Epithelial cell of esophagus (primary cell): Measurements from ENCODE around the gene OR10T2.
"Not testable (repeated sequence)": the region's sequence is repeated elsewhere in the genome, so short reads cannot be mapped to it uniquely, and the experiment has no call there.

Source experiments
- DNase-seq: peaks from one replicate; pipeline ENCODE4 v3.0.0; 2010; ENCODE audit warnings: low read depth
- H3K4me3 ChIP-seq: 2 replicates; pipeline ENCODE4 v1.5.1; 2011; ENCODE audit warnings: mild to moderate bottlenecking, low read length, control low read depth
- TF ChIP-seq, protein P1 (sequence below): IDR thresholded peaks from 2 replicates; pipeline ENCODE4 v1.5.1; 2011; ENCODE audit warnings: low read depth, mild to moderate bottlenecking, low read length, control low read depth, inconsistent platforms; ENCODE audit not compliant: insufficient read depth; ENCODE audit errors: missing control alignments

The OR10T2 gene

DNA sequence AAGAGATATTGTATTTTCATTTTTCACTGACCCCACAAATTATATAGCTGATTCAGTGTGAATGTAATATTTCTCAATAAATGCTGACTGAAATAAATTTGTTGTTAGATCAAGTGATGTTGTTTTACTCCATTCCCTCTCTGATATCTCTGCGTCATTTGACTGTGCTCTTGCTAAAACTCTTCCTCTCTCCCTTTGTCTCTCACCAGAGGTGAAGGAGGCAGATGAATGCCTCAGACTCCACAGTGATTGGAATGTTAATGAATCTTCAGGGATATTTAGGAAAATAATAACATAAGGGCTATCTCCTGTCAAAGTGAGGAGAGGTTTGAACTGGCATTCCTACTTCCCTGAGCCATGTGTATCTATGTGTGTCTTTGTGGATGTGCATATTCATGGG lies 41.8 kb downstream of the OR10T2 start:
- TF ChIP-seq, protein P1, sequence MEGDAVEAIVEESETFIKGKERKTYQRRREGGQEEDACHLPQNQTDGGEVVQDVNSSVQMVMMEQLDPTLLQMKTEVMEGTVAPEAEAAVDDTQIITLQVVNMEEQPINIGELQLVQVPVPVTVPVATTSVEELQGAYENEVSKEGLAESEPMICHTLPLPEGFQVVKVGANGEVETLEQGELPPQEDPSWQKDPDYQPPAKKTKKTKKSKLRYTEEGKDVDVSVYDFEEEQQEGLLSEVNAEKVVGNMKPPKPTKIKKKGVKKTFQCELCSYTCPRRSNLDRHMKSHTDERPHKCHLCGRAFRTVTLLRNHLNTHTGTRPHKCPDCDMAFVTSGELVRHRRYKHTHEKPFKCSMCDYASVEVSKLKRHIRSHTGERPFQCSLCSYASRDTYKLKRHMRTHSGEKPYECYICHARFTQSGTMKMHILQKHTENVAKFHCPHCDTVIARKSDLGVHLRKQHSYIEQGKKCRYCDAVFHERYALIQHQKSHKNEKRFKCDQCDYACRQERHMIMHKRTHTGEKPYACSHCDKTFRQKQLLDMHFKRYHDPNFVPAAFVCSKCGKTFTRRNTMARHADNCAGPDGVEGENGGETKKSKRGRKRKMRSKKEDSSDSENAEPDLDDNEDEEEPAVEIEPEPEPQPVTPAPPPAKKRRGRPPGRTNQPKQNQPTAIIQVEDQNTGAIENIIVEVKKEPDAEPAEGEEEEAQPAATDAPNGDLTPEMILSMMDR = no peak
- DNase-seq = no peak
- H3K4me3 ChIP-seq = no peak overlapping the region

DNA sequence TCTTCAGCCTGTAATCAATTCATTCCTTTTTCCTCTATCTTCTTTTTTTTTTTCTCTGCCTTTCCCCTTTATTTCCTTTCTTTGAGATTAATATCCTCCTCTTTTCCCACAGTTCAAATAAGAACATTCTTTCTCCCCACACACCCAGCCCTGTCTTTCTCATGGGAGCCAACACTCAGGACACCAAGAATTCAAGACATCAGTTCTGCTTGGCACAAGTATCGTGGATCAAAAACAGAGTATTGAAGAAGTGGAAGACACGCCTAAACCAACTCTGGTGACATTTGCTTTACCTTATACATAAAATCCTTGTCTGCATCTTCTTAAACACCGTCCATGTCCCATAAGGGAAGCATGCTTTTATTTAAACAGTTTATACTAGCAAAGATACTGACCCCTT lies 42.6 kb downstream of the OR10T2 start:
- no peak for DNase-seq
- no peak overlapping the region for H3K4me3 ChIP-seq
- TF ChIP-seq, protein P1 = no peak

DNA sequence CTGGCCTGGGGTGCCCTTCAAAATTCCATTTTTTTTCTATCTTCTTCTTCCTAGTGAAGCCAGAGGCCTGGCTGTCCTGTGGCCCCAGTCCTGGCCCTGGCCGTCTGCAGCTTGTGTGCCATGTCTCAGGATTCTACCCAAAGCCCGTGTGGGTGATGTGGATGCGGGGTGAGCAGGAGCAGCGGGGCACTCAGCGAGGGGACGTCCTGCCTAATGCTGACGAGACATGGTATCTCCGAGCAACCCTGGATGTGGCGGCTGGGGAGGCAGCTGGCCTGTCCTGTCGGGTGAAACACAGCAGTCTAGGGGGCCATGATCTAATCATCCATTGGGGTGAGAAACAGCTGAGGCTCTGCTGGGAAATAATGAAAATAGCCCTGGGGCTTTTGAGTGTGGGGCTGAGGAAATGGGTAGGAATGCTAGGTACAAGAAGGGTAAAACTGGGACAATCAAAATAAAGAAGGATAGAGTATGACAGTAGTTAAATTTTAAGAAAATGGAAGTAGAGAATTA lies 43.4 kb downstream of the OR10T2 start:
- no peak for DNase-seq
- H3K4me3 ChIP-seq = no peak overlapping the region
- TF ChIP-seq, protein P1 = no peak

DNA sequence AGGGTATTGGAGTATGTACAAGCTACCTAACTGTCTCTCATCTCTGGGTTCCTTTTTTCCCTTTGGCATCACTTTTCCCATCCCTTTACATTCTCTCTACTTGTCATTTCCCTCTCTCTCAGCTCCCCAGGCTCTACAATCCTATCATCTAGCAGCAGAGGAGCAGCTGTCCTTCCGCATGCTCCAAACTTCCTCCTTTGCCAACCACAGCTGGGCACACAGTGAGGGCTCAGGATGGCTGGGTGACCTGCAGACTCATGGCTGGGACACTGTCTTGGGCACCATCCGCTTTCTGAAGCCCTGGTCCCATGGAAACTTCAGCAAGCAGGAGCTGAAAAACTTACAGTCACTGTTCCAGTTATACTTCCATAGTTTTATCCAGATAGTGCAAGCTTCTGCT lies 45.0 kb downstream of the OR10T2 start:
- TF ChIP-seq, protein P1 = no peak
- no peak overlapping the region for H3K4me3 ChIP-seq
- no peak for DNase-seq

DNA sequence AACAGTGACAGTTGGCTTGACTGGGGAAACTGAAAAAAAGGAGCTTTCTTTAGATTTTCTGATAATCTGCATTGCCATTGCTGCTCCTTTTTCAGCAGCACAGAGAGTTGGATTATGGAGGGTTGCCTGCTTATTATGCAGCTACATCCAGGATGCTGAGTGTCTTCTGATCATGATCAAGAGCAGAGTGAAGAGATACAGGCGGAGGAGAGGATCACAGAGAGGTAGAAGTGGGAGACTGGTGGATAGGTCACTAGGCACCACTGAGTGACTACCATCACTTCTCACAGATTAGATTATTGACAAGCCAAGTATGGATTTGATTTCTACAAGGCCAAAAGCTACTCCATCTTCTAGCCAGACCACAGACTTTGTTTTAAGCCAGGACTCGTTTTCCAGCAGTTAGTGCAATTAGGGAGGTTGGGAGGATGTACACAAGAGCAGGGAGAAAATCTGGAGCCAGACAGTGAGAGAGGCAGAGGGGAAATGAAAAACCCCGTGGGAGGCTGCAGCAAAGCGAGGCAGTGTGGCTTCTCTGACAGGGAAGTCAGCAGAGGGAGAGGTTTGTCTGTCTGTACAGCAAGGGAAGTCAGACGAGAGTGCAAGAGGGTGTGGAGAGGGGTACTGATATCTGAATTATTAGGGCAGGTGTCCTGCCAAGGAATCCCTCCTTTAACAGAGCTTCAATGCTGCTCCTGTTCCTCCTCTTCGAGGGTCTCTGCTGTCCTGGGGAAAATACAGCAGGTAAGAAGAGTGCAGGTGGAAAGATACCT lies 45.8 kb downstream of the OR10T2 start, which contains the start of gene CD1E:
CD1E (plus strand) TSS at position 592 of the 773 bp plus-strand sequence; CDS start at position 687, 95 bp downstream.
- no peak for DNase-seq
- TF ChIP-seq, protein P1 = no peak

DNA sequence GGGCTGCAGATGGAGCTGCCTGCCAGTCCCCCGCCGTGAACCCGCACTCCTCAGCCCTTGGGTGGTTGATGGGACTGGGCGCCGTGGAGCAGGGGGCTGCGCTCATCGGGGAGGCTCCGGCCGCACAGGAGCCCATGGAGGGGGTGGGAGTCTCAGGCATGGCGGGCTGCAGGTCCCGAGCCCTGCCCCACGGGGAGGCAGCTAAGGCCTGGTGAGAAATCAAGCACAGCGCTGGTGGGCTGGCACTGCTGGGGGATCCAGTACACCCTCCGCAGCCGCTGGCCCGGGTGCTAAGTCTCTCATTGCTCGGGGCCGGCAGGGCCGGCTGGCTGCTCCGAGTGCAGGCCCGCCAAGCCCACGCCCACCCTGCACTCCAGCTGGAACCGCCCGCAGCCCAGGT lies 50.3 kb downstream of the OR10T2 start:
- DNase-seq, H3K4me3 ChIP-seq: not testable (repeated sequence)

More for the DNA sequence above, 45.8 kb downstream of the OR10T2 start, which contains the start of gene CD1E:
- no peak within 1 kb of the TSS for H3K4me3 ChIP-seq
